Nephron progenitor cell (in vitro differentiated cells): ENCODE data around the gene TC2N.

ENCODE experiments used
- DNase-seq: peaks from one replicate; pipeline ENCODE4 v3.0.0; 2021
- H3K27ac Mint-ChIP-seq: 2 replicates; pipeline ENCODE4 v1.8.0; 2021; ENCODE audit warnings: mild to moderate bottlenecking, moderate library complexity, mixed read lengths
- H3K27me3 Mint-ChIP-seq: 2 replicates; pipeline ENCODE4 v1.8.0; 2021; ENCODE audit warnings: mild to moderate bottlenecking, low read depth, mixed read lengths; ENCODE audit not compliant: poor library complexity
- H3K36me3 Mint-ChIP-seq: 2 replicates; pipeline ENCODE4 v1.8.0; 2021; ENCODE audit warnings: low read depth, mixed read lengths
- H3K4me1 Mint-ChIP-seq: 2 replicates; pipeline ENCODE4 v1.8.0; 2021; ENCODE audit warnings: mixed read lengths
- H3K4me3 Mint-ChIP-seq: 2 replicates; pipeline ENCODE4 v1.8.0; 2021; ENCODE audit warnings: mild to moderate bottlenecking, moderate library complexity, mixed read lengths
- H3K9me3 Mint-ChIP-seq: 2 replicates; pipeline ENCODE4 v1.8.0; 2021; ENCODE audit warnings: mild to moderate bottlenecking, moderate library complexity, mixed read lengths
- CTCF ChIP-seq: fragments of 200-600 bp; sonication (generic); IDR thresholded peaks from 2 replicates; pipeline ENCODE4 v1.5.0; 2021; ENCODE audit warnings: antibody characterized with exemption

TC2N gene

GRCh38 chr14:91904956-91905645, 37.8 kb upstream of the TC2N start:
- no peaks in the 10 kb centered on the region for H3K36me3 Mint-ChIP-seq
- H3K27ac Mint-ChIP-seq: no peak overlapping the region
- no peak for TF ChIP-seq CTCF
- H3K4me1 Mint-ChIP-seq: no peaks in the 10 kb centered on the region
- DNase-seq: no peak
- H3K27me3 Mint-ChIP-seq: peaks cover 5% of the 10 kb centered on the region
- no peaks in the 10 kb centered on the region for H3K9me3 Mint-ChIP-seq
- no peak overlapping the region for H3K4me3 Mint-ChIP-seq

GRCh38 chr14:91904483-91904882, 37.1 kb upstream of the TC2N start:
- Mint-ChIP-seq H3K27ac (no peak overlapping the region), H3K9me3 (no peaks in the 10 kb centered on the region)

GRCh38 chr14:91903070-91903469, 35.7 kb upstream of the TC2N start:
- TF ChIP-seq CTCF: no peak
- no peak overlapping the region for H3K27ac Mint-ChIP-seq
- H3K4me1 Mint-ChIP-seq: no peaks in the 10 kb centered on the region
- no peaks in the 10 kb centered on the region for H3K36me3 Mint-ChIP-seq
- peaks cover 8% of the 10 kb centered on the region for H3K27me3 Mint-ChIP-seq
- DNase-seq: no peak
- no peak overlapping the region for H3K4me3 Mint-ChIP-seq
- no peaks in the 10 kb centered on the region for H3K9me3 Mint-ChIP-seq

More at GRCh38 chr14:91904483-91904882, 37.1 kb upstream of the TC2N start:
- no peaks in the 10 kb centered on the region for H3K36me3 Mint-ChIP-seq
- no peaks in the 10 kb centered on the region for H3K4me1 Mint-ChIP-seq
- TF ChIP-seq CTCF: no peak
- no peak for DNase-seq
- no peak overlapping the region for H3K4me3 Mint-ChIP-seq
- H3K27me3 Mint-ChIP-seq: peaks cover 5% of the 10 kb centered on the region

GRCh38 chr14:91902336-91902735, 35.0 kb upstream of the TC2N start:
- Mint-ChIP-seq H3K9me3 (no peaks in the 10 kb centered on the region), H3K27me3 (peaks cover 11% of the 10 kb centered on the region), H3K36me3 (no peaks in the 10 kb centered on the region), H3K27ac (no peak overlapping the region), H3K4me3 (no peak overlapping the region), H3K4me1 (peaks cover 3% of the 10 kb centered on the region)
- no peak for DNase-seq
- no peak for TF ChIP-seq CTCF

GRCh38 chr14:91901449-91902226, 34.3 kb upstream of the TC2N start:
- Mint-ChIP-seq H3K9me3 (no peaks in the 10 kb centered on the region), H3K4me3 (no peak overlapping the region), H3K27me3 (peaks cover 13% of the 10 kb centered on the region), H3K4me1 (peaks cover 7% of the 10 kb centered on the region), H3K27ac (no peak overlapping the region), H3K36me3 (no peaks in the 10 kb centered on the region)
- TF ChIP-seq CTCF: no peak
- DNase-seq: no peak
